HG03432 (cell line): ENCODE results near the gene VEGFA.

Experiments used
- ATAC-seq: cut with Tn5 transposase; IDR thresholded peaks from one replicate; pipeline ENCODE4 v1.9.1; 2021; ENCODE audit warnings: mild to moderate bottlenecking, moderate library complexity; ENCODE audit not compliant: unreplicated experiment

Gene VEGFA

DNA sequence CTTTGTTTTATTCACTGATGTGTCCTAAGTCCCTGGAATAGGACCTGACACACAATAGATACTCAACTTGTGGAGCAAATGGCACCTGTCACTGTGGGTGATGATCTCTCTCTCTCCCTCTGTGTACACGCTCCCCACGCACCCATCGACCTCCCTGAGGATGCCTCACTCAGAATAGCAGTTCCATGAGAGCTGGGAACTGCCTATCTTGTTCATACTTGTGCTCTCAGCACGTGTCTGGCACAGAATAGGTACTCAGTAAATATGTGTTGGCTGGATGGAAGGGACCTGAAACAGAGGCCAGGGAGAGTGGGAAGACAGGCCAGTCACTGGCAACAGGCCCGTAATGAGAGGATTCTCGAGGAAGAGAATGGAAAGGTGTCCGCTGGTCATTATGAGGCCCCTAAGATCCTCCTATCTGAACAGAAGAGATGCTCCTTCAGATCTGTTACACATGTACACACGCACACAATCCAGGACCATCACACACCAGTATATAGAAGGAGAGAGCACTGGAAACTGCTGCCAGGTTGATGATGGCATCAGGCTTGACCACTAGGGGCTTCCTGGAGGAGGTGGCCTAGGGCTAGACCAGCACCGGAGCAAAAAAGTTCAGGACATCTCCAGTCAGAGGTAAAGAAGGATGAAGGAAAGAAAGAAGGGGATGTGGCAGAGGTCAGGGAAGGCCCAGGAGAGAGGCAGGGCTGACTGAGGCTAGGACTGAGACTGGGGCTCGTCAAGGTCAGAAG lies 30.9 kb downstream of the VEGFA start:
- ATAC-seq: no peak

DNA sequence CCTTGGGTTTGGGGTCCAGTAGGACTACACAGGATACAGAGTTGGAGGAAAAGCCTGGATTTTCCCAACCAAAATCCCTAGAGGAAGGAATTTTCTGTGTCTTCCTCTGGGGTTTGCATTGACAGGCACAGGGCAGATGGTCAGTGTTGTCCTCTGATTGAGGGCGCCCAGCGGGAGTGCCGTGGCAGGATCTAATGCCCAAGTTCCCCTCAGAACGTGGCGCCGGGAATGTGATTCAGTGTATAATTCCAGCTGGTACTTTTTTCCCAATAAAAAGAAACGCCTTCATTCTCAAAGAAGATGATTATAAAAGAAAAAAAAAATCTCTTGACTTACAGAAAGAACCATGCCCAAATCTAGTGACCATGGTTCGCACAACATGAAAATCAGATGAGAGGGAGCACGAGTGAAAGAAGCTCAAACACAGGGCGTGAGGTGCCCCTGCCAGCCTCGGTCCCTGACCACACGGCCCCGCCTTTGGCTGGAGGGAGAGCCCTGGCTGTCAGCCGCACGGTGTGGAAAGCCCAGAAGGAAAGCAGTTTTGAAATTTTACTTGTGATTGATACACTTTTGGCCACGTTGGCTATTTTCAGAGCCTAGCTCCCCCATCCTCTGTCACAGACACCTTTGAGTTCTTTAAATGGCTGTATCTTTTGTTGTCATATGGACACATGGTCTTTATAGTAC lies 31.6 kb downstream of the VEGFA start:
- no peak for ATAC-seq

DNA sequence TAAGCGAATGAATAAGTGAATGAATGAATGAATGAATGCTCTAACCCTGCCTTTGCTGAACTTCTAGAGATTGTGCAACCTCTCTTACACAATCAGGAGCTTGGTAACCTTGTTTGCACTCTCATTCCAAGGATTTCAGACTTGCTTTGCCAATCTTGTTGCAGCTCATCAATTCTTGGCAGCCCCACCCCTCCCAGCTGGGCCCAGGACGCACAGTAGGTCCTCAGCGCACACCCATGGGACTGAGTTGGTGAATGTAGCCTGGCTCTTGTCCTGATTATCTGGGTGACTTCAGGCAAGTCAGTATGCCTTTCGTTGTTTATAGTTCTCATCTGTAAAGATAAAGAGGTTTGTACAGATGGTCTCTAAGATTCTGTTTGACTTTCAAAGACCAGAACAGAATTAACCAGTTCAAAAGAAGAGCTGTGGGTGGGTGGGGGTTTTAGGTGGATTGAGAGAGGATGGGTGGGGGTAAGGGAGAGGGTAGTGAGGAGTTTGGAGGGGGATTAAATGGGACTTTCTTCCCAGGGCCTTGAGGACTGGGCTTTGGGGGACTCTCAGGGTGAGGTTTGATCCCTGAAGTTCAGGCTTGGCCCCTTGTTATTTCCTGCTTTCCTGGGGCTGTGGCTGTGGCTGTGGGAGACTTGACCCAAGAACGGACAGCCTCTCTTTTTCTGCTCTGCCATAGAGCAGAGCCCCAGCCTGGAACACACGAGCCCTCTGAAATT lies 33.2 kb downstream of the VEGFA start:
- ATAC-seq: no peak

DNA sequence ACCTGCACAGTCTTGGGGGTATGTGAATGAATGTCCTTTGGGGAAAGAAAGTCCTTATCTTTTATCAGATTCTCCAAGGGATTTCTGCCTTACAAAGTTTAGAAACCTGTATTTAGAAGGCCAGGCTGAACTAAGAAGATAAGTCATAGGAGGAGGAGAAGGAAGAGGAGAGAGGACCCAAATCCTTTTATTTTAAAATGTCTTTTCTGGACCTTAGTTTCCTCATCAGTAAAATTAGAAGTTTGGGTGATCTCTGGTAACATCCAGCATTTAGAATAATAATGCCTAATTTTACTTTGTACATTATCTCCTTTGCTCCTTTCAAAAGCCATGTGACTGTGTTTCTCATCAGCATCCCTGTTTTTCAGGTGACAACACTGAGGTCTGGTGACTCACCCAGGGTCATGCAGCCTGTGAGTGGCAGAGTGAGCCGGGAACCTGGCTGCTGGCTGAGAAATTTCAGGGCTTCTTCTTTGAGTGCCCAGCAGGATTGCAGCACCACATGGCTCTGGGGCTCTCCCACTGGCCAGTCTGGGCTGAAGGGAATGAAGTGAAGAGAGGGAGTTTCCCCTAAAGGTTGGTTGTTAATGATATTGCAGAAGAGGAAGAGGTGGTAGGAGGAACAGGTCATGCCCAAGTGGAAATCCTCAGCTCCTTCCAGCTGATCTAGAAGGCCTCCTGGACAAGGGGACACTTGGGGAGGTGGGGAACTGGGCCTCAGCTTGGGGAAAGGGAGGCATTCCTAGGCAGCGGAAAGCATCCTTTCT lies 34.0 kb downstream of the VEGFA start:
- no peak for ATAC-seq

DNA sequence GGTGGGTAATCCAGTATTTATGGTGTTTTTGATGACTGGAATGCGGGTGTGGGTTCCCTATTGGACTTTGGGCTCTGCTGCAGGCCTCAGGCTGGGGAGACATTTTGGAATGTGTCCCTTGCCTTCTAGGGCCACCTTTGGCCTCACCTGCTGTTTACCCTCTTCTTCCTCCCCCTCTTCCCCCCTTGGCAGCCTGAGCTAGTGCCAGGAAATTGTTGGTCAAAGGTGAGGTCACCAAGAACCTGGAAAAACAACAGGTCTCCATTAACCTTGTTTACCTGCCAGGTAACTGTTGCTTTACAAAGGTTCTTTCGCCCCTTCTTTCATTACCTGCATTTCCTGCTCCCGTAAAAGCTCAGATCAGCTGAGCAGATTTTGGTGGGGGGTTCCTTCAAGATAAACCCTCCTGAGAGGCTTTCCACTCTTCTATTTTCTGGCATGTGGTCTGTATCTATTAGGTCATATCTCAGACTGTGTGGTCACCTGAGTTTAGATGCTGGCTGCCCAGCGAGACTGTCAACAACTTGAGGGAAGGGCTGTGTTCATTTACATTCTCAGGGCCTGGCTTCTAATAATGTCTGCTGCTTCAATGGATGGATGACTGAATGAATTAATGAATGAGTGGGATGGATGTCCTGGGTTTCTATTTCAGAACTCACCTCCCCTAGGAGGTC lies 34.7 kb downstream of the VEGFA start:
- ATAC-seq: no peak

DNA sequence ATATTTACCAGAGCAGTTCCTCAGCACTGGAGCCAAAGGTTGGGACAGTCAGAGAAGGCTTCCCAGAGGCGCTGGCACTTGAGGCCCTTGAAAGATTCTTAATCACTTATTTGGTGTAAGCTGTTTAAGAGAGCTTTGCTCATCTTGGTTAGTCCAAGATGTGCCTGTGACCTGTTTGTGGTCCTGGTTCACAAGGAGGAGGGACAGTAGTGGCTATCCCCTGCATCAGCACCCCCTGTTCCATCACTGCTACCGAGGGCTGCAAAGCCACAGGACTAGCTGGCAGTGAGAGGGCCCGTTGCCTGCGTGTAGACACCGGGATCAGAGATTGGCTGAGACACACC lies 35.7 kb downstream of the VEGFA start:
- ATAC-seq: no peak

DNA sequence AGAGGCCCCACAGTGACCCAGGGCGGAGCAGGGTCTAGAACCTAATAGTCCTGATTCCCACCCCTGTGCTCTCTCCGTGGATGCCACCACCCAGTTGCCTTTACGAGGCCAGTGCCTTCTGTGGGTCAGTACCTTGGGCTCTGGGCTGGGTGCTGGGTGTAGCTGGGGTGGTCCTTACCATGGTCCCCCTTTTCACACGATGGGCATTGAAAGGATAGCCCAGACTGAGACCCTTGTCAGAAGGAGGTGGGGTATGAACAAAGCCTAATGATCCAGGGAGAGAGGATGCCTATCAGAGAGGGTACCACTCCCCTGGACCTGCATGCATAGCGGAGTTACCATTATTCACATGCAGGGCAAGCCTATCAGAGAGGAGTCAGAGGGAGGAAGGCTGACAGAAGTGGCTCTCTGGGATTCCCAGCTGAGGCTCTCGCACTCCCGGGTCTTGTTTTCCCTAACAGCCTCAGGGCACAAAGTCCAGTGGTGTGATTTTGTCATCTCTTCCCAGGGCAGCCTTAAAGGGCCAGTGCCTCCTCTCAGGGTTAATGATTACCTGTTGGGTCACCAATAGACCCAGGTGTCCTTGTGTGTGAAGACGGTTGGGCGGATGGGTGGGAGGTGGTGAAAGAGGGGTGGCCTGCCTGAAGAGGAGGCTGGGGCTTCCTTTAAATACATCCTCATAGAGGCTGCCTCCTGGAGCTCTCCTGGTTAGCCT lies 36.2 kb downstream of the VEGFA start:
- ATAC-seq: no peak

DNA sequence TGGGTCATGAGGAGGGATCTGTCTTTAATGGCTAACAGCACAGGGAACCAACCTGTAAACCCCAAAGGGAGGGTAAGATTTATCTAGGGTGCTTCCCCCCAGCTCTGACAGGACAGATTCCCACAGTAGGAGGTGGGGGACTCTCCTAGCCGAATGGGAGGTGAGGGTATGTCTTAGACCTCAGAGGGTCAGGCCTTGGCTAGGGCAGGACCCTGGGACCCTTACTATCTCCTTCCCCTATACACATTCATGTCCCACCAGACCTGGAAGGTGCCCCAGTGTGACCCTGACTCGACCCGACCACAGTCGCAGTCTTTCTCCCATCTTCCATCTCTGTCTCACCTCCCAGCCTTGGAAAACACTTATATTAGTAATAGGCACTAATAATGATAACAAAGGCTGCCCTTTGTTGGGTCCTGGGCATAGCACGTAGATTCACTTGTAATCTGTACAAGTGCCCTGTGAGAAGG lies 36.8 kb downstream of the VEGFA start:
- ATAC-seq: no peak

DNA sequence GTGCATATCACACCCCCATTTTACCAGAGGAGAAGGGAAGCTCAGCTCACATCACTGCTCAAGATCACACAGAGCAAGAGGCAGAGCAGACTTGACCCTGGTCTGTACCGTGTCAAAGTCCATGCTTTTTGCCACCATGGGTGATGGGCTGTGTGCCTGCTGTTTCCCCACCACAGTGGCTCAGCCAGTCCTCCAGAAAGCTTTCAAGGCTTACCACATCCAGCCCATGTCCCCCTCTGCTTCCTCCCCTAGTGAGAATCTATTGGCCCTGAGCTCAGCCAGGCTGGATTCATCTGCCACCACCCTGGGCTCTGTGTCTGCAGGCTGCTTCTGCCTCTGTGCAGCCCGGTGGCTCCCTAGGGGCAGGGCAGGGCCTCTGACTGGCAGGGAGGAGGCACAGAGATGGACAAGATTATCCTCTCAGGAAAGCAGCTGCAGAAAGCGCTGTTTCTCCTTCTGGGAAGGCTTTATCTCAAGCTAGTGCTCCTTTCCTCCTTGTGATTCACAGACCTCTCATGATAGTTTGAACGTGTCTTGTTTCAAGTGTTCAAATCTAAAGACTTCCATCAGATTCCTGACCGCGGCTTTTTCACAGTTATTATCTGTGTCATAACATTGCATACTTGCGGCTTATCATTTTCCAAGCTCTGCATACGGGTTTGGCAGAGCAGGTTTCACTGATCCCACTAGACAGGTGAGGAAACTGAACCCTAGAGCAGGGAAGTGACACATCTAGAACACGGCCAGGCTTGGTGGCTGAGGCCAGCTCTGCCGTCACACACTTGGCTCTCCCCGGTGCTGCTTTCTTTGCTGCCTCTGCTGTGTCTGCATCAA lies 37.4 kb downstream of the VEGFA start:
- no peak for ATAC-seq

DNA sequence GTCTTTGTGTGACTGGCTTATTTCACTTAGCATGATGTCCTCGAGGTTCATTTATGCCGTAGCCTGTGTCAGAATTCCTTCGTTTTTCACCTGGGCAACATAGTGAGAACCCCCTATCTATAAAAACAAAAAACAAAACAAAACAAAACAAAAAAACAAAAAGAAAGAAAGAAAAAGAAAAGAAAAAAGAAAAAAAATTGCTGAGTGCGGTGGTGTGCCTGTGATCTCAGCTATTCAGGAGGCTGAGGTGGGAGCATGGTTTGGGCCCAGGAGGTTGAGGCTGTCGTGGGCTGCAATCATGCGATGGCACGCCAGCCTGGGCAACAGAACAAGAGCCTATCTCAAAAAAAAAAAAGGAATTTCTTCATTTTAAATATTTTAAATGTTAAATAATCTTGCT lies 38.4 kb downstream of the VEGFA start:
- no peak for ATAC-seq

DNA sequence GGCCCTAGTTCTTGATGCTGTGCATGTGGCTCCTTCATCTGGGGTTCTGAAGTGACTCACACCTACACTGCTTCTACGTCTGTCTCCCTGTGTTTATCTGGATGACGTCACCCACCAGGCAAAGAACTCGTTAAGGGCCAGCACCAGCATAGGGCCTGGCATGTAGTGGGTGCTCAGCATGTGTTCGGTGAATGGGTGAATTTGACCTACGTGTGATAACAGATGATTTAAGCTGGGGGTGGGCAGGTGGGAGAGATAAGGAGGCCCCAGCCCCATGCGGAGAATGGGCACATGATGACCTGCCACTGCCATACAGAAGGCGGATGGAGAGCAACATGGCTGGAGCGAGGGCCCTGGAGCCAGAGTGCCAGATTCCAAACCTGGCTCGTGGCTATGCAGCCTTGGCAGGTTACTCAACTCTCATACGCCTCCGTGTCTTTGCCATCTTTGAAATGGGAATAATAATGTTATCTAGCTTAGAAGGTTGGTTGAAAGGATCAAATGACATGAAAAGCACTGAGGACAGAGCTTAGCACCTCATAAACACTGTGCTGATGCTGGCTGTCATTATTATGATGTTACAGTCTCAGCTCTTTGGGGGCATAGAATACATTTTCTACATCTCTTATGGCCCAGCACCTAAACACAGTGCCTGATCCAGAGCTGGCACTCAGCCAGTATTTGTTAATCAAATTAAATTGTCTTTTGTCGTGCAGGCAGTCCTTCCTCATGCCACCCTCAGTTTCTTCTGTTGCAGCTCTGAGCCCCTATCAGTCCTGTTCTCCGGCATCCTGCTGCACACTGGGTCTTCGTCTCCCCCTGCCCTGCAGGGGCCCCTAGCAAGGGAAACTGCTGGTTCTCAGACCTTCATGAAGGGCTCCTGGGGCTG lies 39.6 kb downstream of the VEGFA start:
- ATAC-seq: no peak

DNA sequence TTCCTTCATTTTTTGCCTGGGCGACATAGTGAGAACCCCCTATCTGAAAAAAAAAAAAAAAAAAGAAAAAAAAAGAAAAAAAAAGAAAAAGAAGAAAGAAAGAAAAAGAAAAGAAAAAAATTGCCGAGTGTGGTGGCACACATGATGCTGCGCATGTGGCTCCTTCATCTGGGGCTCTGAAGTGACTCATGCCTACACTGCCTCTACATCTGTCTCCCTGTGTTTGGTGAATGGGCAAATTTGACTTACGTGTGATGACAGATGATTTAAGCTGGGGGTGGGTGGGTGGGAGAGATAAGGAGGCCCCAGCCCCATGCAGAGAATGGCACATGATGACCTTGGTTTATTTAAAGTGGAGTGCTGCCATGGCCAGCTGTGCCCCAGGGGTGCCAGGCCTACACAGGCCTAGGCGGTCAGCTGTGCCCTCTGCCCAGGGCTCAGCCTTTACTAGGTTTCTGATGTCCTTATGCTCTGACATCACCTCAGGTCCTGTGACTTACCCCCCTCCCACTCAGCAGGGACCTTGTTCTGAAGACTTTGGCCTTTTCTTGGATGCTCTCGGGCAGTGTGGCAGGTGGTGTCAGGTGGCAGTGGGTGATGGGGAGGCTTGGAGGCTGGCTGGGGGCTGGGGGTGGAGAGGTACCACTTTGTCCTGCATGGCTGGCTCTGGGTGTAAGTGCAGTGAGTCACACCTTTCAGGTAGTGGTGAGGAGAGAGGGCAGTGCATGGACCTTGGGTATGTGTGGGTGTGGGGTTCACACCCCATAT lies 41.1 kb downstream of the VEGFA start:
- ATAC-seq: no peak

DNA sequence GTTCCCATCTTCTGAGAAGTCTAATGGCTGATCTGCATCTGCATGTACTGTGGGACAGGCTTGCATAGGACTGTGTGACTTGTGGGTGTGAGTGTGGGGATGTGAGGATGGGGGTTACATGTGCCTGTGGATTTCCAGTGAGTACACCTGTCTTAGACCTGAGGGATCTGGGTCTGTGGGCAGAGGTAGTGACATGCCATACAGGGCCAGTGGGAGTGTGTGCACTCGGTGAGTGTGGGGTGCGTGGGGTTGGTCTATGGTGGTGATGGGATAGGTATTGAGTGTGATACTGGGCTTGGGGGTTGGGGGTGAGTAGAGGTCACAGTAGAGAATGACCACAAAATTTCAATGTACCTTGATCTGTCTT lies 41.7 kb downstream of the VEGFA start:
- ATAC-seq: no peak

DNA sequence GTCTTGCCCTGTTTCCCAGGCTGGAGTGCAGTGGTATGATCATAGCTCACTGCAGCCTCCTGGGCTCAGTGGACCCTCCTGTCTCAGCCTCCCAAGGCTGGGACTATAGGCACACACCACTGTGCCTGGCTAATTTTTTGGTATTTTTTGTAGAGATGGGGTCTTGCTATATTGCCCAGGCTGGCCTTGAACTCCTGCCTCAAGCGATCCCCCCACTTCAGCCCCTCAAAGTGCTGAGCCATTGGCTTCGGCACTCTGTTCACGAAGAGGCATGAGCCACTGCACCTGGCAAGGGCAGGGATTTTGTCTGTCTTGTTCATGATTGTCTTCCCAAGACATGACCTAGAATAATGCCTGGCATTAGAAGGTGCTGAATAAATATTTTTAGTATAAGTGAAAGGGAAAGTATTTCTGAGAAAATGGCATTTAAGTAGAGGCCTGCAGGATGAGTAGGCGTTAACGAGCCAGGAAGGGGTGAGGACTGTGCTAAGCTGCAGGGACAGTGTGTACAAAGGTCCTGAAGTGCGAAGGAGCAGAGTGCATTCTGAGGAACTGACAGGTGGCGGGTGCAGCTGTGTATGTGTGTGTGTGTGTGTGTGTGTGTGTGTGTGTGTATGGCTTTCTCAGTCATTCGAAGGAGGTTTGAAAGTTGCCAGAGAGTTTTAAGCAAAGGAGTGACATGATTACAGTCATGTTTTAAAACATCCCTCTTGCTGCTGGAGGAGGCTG lies 43.0 kb downstream of the VEGFA start:
- peak; percentile 54 for ATAC-seq

DNA sequence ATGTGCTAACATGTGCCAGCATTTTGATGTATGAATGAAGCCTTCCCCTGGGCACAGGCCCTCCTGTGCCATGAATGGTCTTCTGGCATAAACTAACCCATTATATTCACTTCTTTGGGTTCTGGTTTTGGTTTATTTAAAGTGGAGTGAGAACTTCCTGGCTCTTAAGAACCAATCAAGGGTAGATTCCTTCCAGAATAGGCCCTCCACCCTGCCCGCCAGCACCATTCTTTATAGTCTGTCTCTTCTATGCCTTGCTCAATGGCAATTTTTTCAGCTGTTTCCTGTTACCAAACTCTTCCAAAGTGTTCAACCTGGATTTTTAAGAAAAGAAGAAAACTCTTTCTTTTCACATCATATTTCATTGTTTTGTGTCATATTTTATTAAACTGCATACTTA lies 44.1 kb downstream of the VEGFA start:
- no peak for ATAC-seq

DNA sequence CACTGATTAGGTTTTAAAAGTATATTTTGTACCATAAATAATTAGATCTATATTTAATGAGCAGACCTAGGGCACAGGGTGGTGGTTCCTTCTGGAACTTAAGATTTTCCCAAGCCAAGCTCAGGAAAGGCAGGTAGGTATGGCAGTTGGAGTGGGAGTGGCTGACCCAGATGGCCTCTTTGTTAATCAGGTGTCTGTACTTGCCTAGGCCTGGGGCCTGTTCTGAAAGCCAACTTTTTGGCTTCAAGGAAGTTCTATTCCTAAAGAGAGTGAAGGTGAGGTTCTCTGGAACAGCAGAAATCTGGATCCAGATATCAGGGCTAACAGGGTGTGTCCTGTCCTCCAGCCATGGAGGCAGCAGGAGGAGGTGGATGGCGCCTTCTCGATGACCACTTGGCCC lies 44.9 kb downstream of the VEGFA start:
- ATAC-seq: no peak

DNA sequence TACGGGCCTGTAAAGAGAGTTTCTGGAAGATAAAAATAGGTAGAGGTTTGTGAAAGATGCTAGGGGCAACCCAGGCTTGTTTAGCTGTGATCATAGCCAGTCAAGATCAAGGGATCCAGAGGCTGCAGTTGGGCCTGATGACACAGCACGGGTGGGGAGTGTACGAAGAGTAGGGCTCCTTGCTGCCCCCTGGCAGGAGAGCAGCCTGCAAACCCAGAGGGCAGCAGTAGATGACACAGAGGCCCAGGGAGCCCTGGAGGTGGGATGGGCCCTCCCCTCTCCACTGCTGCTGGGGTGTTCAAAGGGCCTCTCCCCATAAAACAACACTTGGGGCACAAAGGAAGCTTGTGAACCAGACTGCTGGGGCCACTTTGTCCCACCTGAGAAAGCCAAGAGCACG lies 47.2 kb downstream of the VEGFA start:
- peak; percentile 53 for ATAC-seq
